Naive B cell (primary cell): ENCODE results near the gene HNF1A. TPM values are rescaled to one million over a fixed set of nuclear protein-coding genes. Genes with fewer than 3 reads are reported as not detected.
"Not testable (repeated sequence)": the region's sequence is repeated elsewhere in the genome, so short reads cannot be mapped to it uniquely, and the experiment has no call there.

ENCODE experiments used
- ATAC-seq, 2 donors: fragments of 150-1000 bp; cut with Tn5 transposase; 2 replicates each; pipeline ENCODE4 v1.10.0; 2021; ENCODE audit warnings: low read depth in 2 of 2, mild to moderate bottlenecking in 2 of 2, moderate library complexity in 2 of 2
- DNase-seq: peaks from one replicate; pipeline ENCODE4 v3.0.0; 2022
- H3K27ac Mint-ChIP-seq, 6 donors: one replicate each; pipeline ENCODE4 v1.8.0; 2020 to 2022; ENCODE audit warnings: mild to moderate bottlenecking in 6 of 6, mixed read lengths in 6 of 6, moderate library complexity in 5 of 6, inconsistent platforms in 2 of 6
- H3K27me3 Mint-ChIP-seq, 3 donors: one replicate each; pipeline ENCODE4 v1.8.0; 2021 to 2022; ENCODE audit warnings: mixed read lengths in 3 of 3, mild to moderate bottlenecking in 1 of 3
- H3K36me3 Mint-ChIP-seq, 2 donors: one replicate each; pipeline ENCODE4 v1.8.0; 2020 to 2022; ENCODE audit warnings: mixed read lengths in 2 of 2, inconsistent platforms in 1 of 2, mild to moderate bottlenecking in 1 of 2
- H3K4me1 Mint-ChIP-seq, 3 donors: one replicate each; pipeline ENCODE4 v1.8.0; 2020 to 2022; ENCODE audit warnings: mixed read lengths in 3 of 3, inconsistent platforms in 1 of 3, mild to moderate bottlenecking in 1 of 3, moderate library complexity in 1 of 3
- H3K4me3 Mint-ChIP-seq, 8 donors: one replicate each; pipeline ENCODE4 v1.8.0; 2020 to 2022; ENCODE audit warnings: mild to moderate bottlenecking in 8 of 8, mixed read lengths in 8 of 8, moderate library complexity in 8 of 8, inconsistent platforms in 2 of 8
- H3K9me3 Mint-ChIP-seq, 7 donors: one replicate each; pipeline ENCODE4 v1.8.0; 2020 to 2022; ENCODE audit warnings: mixed read lengths in 7 of 7, mild to moderate bottlenecking in 5 of 7, inconsistent platforms in 2 of 7, moderate library complexity in 1 of 7
- polyA plus RNA-seq, 6 donors: library from polyadenylated mRNA; unstranded; fragments of 300-500 nt; fragmentation: Illumina TruSeq; gene quantifications; one replicate each; pipeline ENCODE4 v1.2.3, GENCODE V29; 2021; ENCODE audit warnings: low read depth in 6 of 6

The HNF1A gene
- polyA plus RNA-seq, 6 donors from 2014 or later: not detected

DNA sequence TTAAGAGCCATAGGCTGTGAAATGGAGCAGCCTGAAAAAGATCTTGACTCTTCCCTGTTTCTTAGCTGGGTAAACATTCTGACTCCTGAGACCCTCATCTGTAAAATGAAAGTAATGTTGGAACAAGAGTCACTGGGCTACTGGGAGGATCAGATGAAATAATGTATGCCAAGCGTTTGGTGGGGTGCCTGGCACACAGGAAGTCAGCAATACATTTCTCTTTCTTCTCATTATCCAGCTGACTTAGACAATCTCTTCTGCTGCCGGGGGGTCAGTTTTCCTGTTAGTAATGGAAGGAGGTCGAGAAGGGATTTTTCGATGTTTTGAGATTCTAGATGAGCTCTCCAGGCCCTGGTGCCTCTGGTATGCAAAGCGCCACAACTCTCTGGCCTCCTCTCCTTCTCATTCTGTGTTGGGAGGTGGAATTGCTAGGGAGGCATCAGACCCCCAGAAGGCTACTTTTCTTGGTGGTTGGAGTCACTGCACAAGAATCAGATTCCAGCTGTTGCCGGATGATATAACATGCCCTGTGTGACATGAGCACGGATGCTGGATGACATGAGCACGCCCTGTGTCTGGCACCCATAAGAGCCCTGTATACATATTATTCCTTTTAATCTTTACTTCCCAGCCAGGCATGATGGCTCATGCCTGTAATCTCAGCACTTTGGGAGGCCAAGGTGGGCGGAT is 56.4 kb downstream of the HNF1A start:
- H3K4me1 Mint-ChIP-seq: peaks cover 16 to 32% (median 20%) of the 10 kb centered on the region in 3 donors
- no peaks in the 10 kb centered on the region for H3K36me3 Mint-ChIP-seq
- peak overlapping the region in 1 of 6 donors; percentile 76 for H3K27ac Mint-ChIP-seq
- no peak for DNase-seq
- no peak for ATAC-seq
- H3K9me3 Mint-ChIP-seq: peaks cover 0 to 5% (median 0%) of the 10 kb centered on the region in 7 donors
- H3K27me3 Mint-ChIP-seq: peaks cover 47 to 63% (median 52%) of the 10 kb centered on the region in 3 donors
- H3K4me3 Mint-ChIP-seq: no peak overlapping the region

DNA sequence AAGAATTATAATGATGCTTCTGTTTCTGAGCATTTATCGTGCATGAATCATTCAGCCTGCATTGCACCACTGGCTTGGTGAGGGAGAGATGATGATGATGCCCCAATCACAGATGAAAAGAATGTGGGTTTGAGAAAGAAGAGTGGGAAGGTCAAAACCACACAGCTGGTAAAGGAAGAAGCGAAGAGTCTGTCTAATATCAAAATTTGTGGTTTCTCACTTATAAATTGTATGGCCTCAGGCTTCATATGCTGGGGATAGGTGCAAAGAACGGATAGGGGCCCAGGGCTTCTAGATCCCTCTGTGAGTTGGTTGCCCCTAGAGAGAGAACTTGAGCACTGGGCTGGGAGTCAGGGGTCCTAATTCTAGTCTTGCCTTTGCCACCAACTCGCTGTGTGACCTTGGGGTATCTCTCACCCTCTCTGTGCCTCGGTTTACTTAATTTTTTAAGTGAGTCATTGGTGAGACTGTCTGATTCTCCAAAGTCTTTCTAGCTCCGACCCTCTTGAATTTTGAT is 58.5 kb downstream of the HNF1A start:
- H3K4me3 Mint-ChIP-seq: peak overlapping the region in 3 of 8 donors; percentile 13 to 18 (median 16)
- ATAC-seq (no peak), DNase-seq (no peak)
- peaks cover 0 to 5% (median 0%) of the 10 kb centered on the region in 7 donors for H3K9me3 Mint-ChIP-seq
- peaks cover 53 to 69% (median 61%) of the 10 kb centered on the region in 3 donors for H3K27me3 Mint-ChIP-seq
- peaks cover 16 to 34% (median 20%) of the 10 kb centered on the region in 3 donors for H3K4me1 Mint-ChIP-seq
- H3K36me3 Mint-ChIP-seq: no peaks in the 10 kb centered on the region
- peak overlapping the region in 1 of 6 donors; percentile 81 for H3K27ac Mint-ChIP-seq

DNA sequence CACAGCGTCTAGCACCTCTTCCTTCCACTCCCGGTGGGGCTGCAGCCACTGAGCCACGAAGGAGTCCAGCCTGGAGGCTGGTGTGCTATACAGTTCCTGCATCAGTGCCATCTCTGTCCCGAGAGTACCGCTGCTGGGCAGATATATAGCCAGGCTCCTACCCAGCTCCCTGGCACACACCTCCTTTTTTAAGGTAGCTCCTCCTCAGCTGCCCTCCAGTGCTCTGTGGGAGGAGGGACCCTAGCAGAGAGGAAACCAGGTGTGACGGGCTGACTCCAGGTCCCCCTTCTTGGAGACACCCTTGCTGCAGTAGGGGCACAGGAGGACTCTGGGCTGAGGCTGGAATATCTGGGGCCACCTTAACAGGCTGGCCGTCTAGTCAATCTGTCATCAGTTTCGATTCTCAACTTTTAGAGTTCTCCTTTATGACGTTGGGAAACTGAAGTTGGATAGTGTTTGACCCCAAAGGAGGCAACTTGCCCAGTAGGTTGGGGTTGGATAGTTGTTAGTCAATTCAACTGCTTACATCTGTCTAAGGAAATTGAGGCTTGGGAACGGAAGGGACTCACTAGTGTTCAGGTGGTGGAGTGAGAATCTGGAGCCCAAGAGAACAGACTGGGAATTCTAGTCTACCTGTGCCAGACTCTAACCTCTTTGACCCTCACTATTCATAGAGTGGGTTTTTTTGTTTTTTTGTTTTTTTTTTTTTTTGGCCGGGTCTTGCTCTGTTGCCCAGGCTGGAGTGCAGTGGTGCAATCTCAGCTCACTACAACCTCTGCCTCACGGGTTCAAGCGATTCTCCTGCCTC is 60.7 kb downstream of the HNF1A start, which contains the start of gene OASL:
Gene OASL (minus strand): TSS at position 386 of the 808 bp plus-strand sequence. CDS start 275 bp downstream, at position 111.
- Mint-ChIP-seq H3K27ac (peak within 1 kb of the TSS in 5 of 6 donors; percentile 28 to 89 (median 82)), H3K4me1 (peaks cover 16 to 34% (median 20%) of the 10 kb centered on the region in 3 donors), H3K4me3 (peak within 1 kb of the TSS; percentile 78 to 95 (median 93)), H3K36me3 (no peaks in the 10 kb centered on the region), H3K9me3 (peaks cover 0 to 5% (median 0%) of the 10 kb centered on the region in 7 donors), H3K27me3 (peaks cover 57 to 73% (median 63%) of the 10 kb centered on the region in 3 donors)
- DNase-seq: peak; percentile 53
- peak; percentile 78 to 81 for ATAC-seq

DNA sequence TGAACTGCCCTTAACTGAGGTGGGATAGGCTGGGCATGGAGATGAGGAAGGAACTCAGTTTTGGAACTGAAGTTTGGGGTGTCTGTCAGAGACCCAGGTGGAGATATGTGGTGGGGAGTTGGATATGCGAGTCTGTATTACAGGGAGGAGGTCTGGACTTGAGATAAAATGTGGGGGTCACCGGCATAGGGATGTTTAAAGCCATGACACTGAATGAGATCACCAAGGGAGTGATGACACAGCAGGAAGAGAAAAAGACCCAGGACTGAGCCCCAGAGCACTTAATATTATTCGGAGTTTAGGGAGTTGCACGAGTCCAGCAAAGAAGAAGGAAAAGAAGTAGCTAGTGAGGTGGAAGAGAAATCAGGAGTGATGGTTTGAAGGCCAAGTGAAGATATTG is 64.7 kb downstream of the HNF1A start:
- no peak overlapping the region for H3K4me3 Mint-ChIP-seq
- peaks cover 0 to 3% (median 0%) of the 10 kb centered on the region in 7 donors for H3K9me3 Mint-ChIP-seq
- H3K27ac Mint-ChIP-seq: no peak overlapping the region
- peaks cover 12 to 19% (median 14%) of the 10 kb centered on the region in 3 donors for H3K4me1 Mint-ChIP-seq
- peaks cover 52 to 67% (median 59%) of the 10 kb centered on the region in 3 donors for H3K27me3 Mint-ChIP-seq
- DNase-seq (no peak), ATAC-seq (no peak)
- H3K36me3 Mint-ChIP-seq: no peaks in the 10 kb centered on the region

DNA sequence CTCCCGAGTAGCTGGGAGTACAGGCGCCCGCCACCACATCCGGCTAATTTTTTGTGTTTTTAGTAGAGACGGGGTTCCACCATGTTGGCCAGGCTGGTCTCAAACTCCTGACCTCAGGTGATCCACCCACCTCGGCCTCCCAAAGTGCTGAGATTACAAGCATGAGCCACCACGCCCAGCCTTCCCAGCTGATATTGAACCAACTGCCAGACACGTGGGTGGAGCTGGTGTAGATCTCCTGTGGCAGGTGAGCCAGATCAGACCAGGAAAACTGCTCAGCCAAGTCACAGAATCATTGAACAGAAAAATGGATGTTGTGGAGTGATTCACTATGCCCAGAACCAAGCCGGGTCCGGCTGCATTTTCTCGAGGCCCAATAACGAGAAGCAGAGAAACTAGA is 69.1 kb downstream of the HNF1A start:
- not testable (repeated sequence) for DNase-seq, H3K9me3 Mint-ChIP-seq, ATAC-seq, H3K4me1 Mint-ChIP-seq, H3K4me3 Mint-ChIP-seq, H3K36me3 Mint-ChIP-seq
- H3K27ac Mint-ChIP-seq: peak overlapping the region in 2 of 6 donors; percentile 10 to 34
- peaks cover 40 to 62% (median 53%) of the 10 kb centered on the region in 3 donors for H3K27me3 Mint-ChIP-seq

DNA sequence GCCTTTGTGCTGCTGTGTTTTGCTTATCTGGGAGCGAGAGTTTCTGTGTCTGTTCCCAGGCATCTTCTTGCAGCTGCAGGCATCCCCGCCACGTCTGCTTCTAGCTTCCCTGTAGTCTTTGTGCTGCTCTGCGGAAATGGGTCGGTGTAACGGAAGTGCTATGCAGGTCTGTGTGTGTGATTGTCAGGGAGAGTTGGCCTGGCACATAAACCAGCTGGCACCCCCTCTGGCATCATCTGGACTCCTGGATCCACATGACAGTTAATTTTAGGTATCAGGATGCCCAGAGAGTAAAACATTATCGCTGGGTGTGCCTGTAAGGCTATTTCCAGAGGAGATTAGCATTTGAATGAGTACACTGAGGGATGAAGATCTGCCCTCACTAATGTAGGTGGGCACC is 70.1 kb downstream of the HNF1A start:
- peaks cover 35 to 56% (median 46%) of the 10 kb centered on the region in 3 donors for H3K27me3 Mint-ChIP-seq
- H3K36me3 Mint-ChIP-seq: no peaks in the 10 kb centered on the region
- no peak overlapping the region for H3K27ac Mint-ChIP-seq
- no peak overlapping the region for H3K4me3 Mint-ChIP-seq
- ATAC-seq: no peak
- peaks cover 0 to 3% (median 0%) of the 10 kb centered on the region in 7 donors for H3K9me3 Mint-ChIP-seq
- DNase-seq: no peak
- H3K4me1 Mint-ChIP-seq: no peaks in the 10 kb centered on the region

DNA sequence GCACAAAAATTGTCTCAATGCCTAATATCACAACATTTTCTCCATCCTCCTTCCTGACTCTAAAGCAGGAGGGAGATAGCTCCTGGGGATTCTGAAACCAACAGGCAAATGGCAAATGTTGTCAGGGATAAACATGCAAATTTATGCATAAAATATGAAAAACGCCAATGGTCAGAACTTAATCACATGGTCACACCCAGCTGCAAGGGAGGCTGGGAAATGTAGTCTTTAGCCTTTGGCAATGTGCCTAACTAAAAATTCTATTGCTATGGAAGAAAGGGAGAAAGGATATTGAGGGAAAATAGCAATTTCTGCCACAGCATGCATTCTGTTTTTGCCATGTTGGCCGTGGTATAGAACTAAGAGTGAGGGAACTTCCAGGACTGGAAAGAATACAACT is 72.4 kb downstream of the HNF1A start:
- Mint-ChIP-seq H3K9me3 (peaks cover 0 to 3% (median 0%) of the 10 kb centered on the region in 7 donors), H3K27me3 (peaks cover 21 to 34% (median 34%) of the 10 kb centered on the region in 3 donors)

More for the DNA sequence above, 72.4 kb downstream of the HNF1A start:
- H3K4me3 Mint-ChIP-seq: no peak overlapping the region
- H3K27ac Mint-ChIP-seq: no peak overlapping the region
- H3K36me3 Mint-ChIP-seq: no peaks in the 10 kb centered on the region
- no peak for DNase-seq
- no peak for ATAC-seq
- no peaks in the 10 kb centered on the region for H3K4me1 Mint-ChIP-seq

Other genes with a start within 250 kb of the HNF1A start
- gene SPPL3, start 74.2 kb upstream of the HNF1A start, polyA plus RNA-seq: 10 to 100 TPM; 17.5 to 47.5 (median 30.1) TPM
- 10 to 100 TPM; 15.0 to 19.7 (median 18.7) TPM for gene C12orf43, start 37.9 kb downstream of the HNF1A start, polyA plus RNA-seq
- gene OASL, start 60.7 kb downstream of the HNF1A start, polyA plus RNA-seq: 1 to 10 TPM in 2 of 6 donors, under 1 TPM in 3, not detected in 1; 0.65 to 4.4 (median 0.84) TPM
- 1 to 10 TPM in 5 of 6 donors, under 1 TPM in 1; 0.10 to 3.2 (median 1.4) TPM for gene P2RX7, start 154.3 kb downstream of the HNF1A start, polyA plus RNA-seq
- gene P2RX4, start 231.6 kb downstream of the HNF1A start, polyA plus RNA-seq: 10 to 100 TPM; 11.2 to 23.3 (median 15.6) TPM